Measurements from ENCODE around the gene ADARB2.
A peak's percentile ranks its signal among the peaks of the same experiment; 100 is the strongest.
"Not testable (repeated sequence)": the region's sequence is repeated elsewhere in the genome, so short reads cannot be mapped to it uniquely, and the experiment has no call there.

The ADARB2 gene

DNA sequence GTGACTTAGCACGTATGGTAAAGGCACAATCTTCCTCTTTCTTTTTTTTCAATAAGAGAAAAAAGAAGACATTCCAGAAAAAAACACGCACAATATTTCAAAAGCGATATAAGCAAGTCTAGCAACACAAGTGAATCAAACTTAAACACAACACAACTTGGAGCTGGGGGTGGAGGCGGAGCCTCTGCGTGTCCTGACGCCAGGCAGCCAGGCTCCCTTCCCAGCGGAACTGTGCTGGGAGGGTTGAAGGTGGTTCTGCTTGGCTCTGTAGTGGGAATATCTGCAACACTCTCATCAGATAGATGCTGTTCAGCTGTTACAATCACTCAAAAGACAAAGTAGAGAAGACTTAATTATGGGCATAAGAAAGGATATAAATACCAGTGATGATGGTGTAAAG is 469.8 kb downstream of the ADARB2 start:
- no peak for DNase-seq

DNA sequence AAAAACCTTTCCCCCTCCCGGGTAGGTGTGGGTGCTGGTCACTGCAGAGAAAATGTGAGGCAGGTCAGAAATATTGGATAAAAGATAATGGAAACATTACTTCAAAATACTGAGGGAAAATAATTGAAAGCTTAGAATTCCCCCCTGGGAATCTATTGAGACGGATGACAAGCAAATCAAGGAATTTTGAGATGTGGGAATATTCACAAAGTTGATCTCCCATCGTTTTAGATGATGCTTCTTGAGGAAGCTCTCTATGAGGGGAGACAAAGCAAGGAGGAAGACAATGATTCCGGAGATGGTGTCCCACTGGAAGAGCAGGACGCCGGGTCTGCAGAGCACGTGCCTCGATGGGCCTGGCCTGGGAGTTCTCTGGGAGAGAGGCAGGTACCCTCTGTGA is 470.2 kb downstream of the ADARB2 start:
- no peak for DNase-seq

DNA sequence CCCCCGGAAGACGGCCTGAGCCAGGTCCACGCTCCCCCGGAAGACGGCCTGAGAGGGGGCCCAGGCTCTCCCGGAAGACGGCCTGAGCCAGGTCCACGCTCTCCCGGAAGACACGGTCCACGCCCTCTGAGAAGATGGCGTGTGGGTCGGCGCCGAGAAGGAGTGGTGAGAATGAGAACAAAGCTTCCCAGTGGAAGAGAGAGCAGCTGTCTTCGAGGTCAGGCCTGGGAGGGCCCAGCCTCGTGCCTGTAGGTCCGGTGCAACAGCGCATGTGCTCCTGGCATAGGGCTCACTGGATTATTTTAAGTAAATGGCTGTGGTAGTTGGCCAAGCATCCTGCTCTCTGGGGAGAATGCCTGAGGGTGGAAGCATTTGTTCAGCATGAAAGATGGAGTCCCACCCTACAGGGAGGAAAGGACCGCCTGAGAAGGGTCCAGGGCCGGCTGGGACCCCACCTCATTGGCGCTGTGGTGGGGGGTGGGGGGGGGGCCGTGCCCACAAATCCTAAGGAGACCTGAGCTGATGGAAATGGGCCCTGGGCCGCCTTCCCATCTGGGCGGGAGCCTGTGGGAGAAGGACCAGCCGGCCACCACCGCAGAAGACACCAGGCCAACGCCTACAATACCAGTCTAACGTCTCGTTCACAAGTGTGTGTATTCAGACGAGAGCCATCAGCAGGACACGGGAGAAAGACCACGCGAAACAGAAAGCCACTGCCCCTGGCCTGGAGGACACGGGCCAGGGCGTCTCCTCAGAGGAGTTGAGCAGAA is 471.1 kb downstream of the ADARB2 start:
- DNase-seq: no peak

- DNase-seq: no peak
Measured at GRCh38 chr10:1264001-1264400, 473.3 kb downstream of the ADARB2 start.

DNA sequence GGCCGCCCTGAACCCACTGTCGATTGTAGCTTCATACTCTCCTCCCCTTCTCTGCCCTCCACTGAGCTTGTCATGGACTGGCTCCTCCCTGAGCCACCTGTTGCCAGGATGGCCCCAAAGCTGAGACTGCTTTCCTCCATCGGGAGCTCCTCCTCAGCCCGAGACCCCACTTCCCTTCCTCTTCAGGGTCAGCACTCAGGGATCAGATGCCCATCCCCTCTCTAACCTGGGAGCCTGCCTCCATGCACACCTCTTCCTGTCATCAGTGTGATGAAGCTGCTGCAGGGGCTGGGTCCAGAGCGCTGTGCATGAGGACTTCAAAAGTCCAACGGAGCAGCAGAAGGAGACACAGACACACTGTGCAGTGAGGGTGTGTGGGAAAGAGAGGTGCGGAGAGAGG is 480.1 kb downstream of the ADARB2 start:
- DNase-seq: no peak

GRCh38 chr10:1256432-1256725 is 480.9 kb downstream of the ADARB2 start:
- DNase-seq: no peak

DNA sequence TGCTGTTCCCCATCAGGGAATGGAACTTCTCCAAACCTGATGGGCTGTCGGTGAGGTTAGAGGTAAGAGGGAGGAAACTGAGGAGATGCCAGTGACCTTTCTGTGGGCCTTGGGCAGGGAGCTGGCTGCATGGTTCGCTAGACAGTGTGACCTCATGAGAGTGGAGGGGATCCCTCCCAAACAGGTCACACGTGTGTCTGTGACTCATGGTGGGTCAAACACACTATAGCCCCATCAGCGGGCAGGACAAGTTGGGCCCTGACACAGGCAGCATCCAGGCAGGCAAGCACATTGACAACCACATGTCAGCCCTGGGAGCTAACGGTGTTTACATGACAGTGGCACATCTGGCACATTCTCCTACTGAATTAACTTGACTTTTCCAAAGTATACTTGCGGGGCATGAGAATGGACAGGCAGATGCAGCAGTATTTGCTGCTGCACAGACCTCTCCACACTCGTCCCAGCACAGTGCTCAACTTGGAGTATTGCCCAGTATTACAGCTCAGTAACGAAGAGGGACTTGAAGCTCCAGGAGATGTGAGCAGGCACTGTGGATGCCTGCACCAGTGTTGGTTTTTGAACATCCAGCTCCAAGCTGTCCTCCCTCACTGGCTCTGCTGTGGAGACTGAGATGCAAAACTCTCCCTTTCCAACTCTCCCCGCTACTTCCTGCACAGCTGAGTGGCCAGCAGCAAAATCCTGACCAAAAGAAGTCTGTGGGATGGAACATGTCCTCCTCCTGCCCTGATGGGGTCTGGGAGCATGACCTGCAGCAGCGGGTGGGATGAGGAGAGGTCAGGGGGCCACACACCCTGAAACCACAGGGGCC is 481.5 kb downstream of the ADARB2 start:
- no peak for DNase-seq

GRCh38 chr10:1255118-1255517 is 482.2 kb downstream of the ADARB2 start:
- DNase-seq: no peak

GRCh38 chr10:1253523-1254353 is 483.6 kb downstream of the ADARB2 start:
- peak; percentile 5 for DNase-seq

GRCh38 chr10:1251769-1252168 is 485.6 kb downstream of the ADARB2 start:
- no peak for DNase-seq

- no peak for DNase-seq
Measured at GRCh38 chr10:1249142-1249920, 488.0 kb downstream of the ADARB2 start.

DNA sequence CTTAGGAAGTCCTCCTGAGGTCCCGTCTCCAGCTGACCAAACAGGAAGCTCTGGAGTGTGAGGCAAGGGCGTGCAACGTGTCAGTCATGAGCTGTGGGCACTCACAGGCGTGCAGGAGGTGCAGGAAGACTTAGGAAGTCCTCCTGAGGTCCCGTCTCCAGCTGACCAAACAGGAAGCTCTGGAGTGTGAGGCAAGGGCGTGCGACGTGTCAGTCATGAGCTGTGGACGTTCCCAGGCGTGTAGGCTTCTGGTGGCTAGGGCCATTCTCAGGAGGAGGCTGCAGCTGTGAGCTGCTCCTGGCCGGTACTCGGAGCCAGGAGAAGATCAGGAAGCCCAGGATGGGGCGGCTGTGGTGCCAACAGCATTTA is 489.1 kb downstream of the ADARB2 start:
- not testable (repeated sequence) for DNase-seq

GRCh38 chr10:1247598-1248261 is 489.6 kb downstream of the ADARB2 start:
- DNase-seq: no peak

DNA sequence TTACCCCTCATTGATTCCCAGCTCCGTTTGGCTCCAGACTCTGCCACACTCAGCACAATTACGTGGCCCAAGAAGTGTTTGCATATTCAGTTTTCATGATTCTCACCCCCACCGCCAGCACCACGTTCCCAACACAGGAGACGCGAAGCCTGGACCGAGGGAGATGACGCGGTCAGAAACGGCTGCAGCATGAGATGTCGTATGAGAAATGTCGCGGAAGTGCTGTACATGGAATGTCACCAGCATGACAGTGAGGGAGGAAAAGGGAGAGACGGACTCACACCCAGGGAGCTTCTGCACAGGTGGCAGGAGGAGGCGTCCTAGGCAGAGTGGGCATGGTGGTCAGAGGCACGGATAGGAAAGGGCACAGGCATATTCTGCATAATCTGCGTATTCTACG is 492.8 kb downstream of the ADARB2 start:
- DNase-seq: no peak

DNA sequence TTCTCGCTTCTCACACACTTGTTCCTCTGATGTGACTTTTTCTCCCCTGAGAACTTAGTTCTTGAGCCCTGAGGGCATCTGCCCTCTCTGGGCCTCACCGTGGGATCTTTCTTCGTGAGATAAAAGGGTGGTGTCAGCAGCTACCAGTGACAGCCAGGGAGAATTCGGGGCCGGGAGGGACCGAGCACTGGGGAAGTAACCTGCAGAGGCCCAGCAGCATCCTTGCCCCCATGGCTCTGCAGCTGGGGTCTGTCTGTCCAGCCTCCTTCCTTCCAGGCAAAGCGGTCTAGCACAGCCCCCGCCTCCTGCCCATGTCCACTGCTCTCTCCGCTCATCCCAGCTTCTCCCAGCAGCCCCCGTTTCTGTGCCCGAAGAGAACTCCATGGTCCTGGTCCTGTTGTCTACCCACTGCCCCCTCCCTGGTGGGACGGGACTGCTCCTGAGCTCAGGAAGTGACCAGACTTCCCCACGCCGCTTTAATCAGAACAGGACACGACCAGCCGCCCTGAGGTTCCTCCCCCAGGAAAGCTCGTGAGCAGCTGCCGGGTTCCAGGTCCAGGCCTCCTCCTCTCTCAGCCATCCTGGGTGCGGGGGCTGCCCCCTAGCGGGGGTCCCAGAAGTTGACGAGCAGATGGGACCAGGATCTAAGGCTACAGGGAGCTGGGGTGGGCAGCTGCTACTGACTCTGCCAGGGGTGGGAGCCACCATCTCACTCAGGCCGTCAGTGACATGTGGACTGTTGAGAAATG is 493.7 kb downstream of the ADARB2 start:
- no peak for DNase-seq

- DNase-seq: no peak
Measured at GRCh38 chr10:1242975-1243374, 494.4 kb downstream of the ADARB2 start.

DNA sequence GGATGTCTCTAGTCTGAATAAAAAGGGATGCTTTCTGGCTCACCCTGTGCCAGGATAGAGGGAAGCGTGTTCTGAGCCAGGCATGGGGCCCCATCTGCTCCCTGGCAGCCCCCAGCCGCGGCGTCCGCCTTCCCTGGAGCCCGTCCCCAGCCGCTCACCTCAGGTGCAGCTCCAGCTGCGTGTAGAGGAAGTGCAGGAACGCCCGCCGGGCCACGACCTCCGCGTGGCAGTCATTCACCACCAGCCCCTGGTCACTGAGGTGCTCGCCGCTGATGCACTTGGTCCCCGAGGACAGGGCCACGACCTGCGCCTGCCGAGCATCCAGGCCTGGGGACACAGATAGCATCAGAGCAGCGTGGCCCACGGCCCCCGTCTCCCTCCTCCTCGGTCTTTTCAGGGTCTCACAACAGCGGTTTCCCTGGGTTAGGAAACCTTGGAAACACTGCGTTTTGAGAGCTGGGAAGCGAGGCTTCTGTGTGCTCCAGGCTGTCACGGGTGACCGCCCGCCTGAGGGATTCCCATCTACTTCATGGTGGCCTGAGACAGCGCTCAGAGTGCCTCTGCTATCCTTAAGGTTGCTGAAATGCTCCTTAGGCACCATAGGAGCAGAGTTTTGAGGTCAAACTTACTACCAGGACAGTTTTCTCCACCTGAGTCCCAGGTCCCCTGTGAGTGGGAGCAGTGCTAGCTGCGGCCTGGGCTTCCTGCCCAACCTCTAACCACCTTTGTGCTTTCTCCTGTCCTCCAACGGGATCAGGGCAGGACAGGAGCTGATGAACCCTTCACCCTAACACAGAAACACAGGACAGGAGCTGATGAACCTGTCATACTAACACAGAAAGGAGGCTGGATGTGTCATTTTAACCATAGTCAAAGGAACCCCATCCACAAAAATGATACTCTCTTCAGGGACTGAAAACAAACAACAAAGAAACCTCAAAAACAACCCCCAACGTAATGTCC is 495.1 kb downstream of the ADARB2 start:
- DNase-seq: no peak

- no peak for DNase-seq
Measured at GRCh38 chr10:1241322-1241890, 495.9 kb downstream of the ADARB2 start.

DNA sequence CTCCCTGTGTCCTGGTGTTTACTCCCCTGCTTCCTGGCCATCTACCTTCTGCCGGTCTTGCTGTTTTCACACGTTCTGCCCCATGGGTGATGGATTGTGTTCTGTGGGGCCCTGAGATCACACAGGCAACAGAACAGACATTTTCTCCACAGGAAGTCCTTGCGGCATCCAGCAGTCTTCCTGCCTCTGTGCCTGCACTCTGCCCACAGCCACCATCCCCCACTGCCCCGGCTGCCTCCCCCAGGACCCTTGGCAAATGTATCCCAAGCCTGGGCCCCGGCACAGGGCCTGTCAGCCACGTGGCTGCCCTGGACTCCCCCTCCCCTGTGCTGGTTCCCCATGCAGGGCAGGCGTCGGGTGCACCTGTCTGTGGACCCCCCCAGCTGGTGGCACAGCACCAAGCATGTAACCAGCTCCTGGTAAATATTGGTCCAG is 497.0 kb downstream of the ADARB2 start:
- DNase-seq: no peak

GRCh38 chr10:1233031-1233430 is 504.3 kb downstream of the ADARB2 start:
- no peak for DNase-seq

Data from CD4-positive, alpha-beta T cell treated with Interleukin-12 subunit alpha and Interleukin-12 subunit beta, for 1 hour (primary cell).